Trophoblast cell (in vitro differentiated cells and primary cell): Measurements from ENCODE around the gene ZHX3.

Source experiments
- DNase-seq, 2 donors: peaks; one replicate each; pipeline ENCODE4 v3.0.0-alpha.2; 2016
- H2AFZ ChIP-seq: 2 replicates; pipeline ENCODE4 v1.6.1; 2013; ENCODE audit warnings: low read length, moderate library complexity, mild to moderate bottlenecking; ENCODE audit not compliant: insufficient read depth, poor library complexity
- H2AK5ac ChIP-seq: 2 replicates; pipeline ENCODE4 v1.6.1; 2013; ENCODE audit warnings: mild to moderate bottlenecking, low read length
- H2BK120ac ChIP-seq: 2 replicates; pipeline ENCODE4 v1.6.1; 2013; ENCODE audit warnings: low read length, mild to moderate bottlenecking, moderate library complexity; ENCODE audit not compliant: insufficient read depth, poor library complexity
- H2BK12ac ChIP-seq: 2 replicates; pipeline ENCODE4 v1.6.1; 2013; ENCODE audit warnings: mild to moderate bottlenecking, low read length, moderate library complexity
- H2BK5ac ChIP-seq: 2 replicates; pipeline ENCODE4 v1.6.1; 2013; ENCODE audit warnings: low read length, low read depth, moderate library complexity, mild to moderate bottlenecking; ENCODE audit not compliant: poor library complexity
- H3K14ac ChIP-seq: 2 replicates; pipeline ENCODE4 v1.6.1; 2013; ENCODE audit warnings: mild to moderate bottlenecking, low read length
- H3K18ac ChIP-seq: 2 replicates; pipeline ENCODE4 v1.6.1; 2013; ENCODE audit warnings: mild to moderate bottlenecking, low read length
- H3K23ac ChIP-seq: 2 replicates; pipeline ENCODE4 v1.6.1; 2013; ENCODE audit warnings: low read length
- H3K27ac ChIP-seq: 2 replicates; pipeline ENCODE4 v1.5.1; 2013; ENCODE audit warnings: low read depth, mild to moderate bottlenecking, inconsistent platforms, low read length, moderate library complexity
- H3K27me3 ChIP-seq: 2 replicates; pipeline ENCODE4 v1.6.1; 2013; ENCODE audit warnings: inconsistent platforms, mild to moderate bottlenecking, low read length, moderate library complexity; ENCODE audit not compliant: insufficient read depth
- H3K36me3 ChIP-seq, 2 experiments: 1 replicate in 1 of 2; 2 replicates in 1 of 2; pipeline ENCODE4 v1.6.1; 2013; ENCODE audit warnings: low read length in 2 of 2, mild to moderate bottlenecking in 2 of 2, moderate library complexity in 1 of 2; ENCODE audit not compliant: insufficient read depth in 2 of 2, control insufficient read depth in 1 of 2
- H3K4ac ChIP-seq: 2 replicates; pipeline ENCODE4 v1.6.1; 2013; ENCODE audit warnings: low read depth, mild to moderate bottlenecking, low read length, moderate library complexity
- H3K4me1 ChIP-seq, 2 experiments: 1 replicate in 1 of 2; 2 replicates in 1 of 2; pipeline ENCODE4 v1.6.1; 2013; ENCODE audit warnings: low read length in 2 of 2, mild to moderate bottlenecking in 2 of 2, moderate library complexity in 1 of 2; ENCODE audit not compliant: insufficient read depth in 2 of 2, control insufficient read depth in 1 of 2
- H3K4me2 ChIP-seq: 2 replicates; pipeline ENCODE4 v1.6.1; 2013; ENCODE audit warnings: inconsistent platforms, mild to moderate bottlenecking, low read length, moderate library complexity
- H3K4me3 ChIP-seq: 2 replicates; pipeline ENCODE4 v1.5.1; 2013; ENCODE audit warnings: mild to moderate bottlenecking, low read depth, low read length, inconsistent platforms
- H3K79me1 ChIP-seq: one replicate; pipeline ENCODE4 v1.6.1; 2013; ENCODE audit warnings: low read length
- H3K79me2 ChIP-seq: 2 replicates; pipeline ENCODE4 v1.6.1; 2013; ENCODE audit warnings: low read length, mild to moderate bottlenecking; ENCODE audit not compliant: control insufficient read depth, insufficient read depth, poor library complexity
- H3K9ac ChIP-seq: 2 replicates; pipeline ENCODE4 v1.6.1; 2013; ENCODE audit warnings: mild to moderate bottlenecking, low read length
- H3K9me3 ChIP-seq: 2 replicates; pipeline ENCODE4 v1.6.1; 2013; ENCODE audit warnings: low read depth, mild to moderate bottlenecking, control low read depth, inconsistent platforms, low read length; ENCODE audit not compliant: insufficient read depth
- H4K12ac ChIP-seq: 2 replicates; pipeline ENCODE4 v1.6.1; 2013; ENCODE audit warnings: low read depth, mild to moderate bottlenecking, low read length, moderate library complexity
- H4K8ac ChIP-seq: 2 replicates; pipeline ENCODE4 v1.6.1; 2013; ENCODE audit warnings: low read depth, mild to moderate bottlenecking, low read length, moderate library complexity
- H4K91ac ChIP-seq: one replicate; pipeline ENCODE4 v1.6.1; 2013; ENCODE audit warnings: low read depth, mild to moderate bottlenecking, low read length, moderate library complexity
- WGBS: extraction: QIAGEN DNeasy Blood & Tissue Kit; methylation state at CpG from one replicate; pipeline ENCODE4 v1.1.7; 2013; ENCODE audit warnings: missing lambda C conversion rate; ENCODE audit not compliant: insufficient read length, insufficient coverage; ENCODE audit errors: extremely low coverage; 5-methylcytosine and 5-hydroxymethylcytosine counted together

The ZHX3 gene

DNA sequence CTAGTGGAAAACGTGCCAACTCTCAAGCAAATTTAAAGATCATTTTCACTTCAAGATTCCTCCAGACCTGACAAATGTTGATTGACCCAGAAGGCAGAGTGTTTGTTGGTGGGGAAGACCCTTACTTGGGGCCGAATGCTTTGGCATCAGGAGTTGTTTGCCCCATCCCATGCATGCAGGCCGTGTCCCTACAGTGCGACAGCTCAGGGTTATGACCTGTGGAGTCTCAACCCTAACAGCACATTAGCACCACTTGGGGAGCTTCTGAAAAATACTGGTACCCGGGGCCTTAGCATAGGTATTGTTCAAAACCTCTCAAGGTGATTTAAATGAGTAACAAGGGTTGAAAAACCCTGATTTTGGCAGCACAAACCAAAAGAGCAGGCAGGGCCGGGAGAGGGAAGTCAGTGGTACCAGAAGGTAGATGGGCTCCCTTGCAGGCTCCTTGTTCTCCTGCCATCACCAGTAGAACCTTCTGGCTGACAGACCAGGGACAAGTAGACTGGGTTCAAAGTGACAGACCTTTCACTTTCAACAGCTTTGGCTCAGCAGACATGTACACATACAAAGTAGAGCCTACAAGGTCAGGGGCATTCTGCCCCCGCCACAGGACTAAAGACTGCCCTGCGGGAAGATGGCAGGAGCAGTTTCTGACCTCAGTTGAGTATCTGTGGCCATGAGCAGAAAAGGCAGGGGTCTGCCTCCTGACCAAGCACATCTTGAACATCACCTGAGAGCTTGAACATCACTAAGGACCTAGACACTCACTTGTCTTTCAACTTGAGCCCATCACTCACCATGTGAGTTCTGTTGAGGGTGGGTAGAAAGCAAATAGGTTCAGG, 140.6 kb downstream of the ZHX3 start:
- no peak overlapping the region for H2AFZ ChIP-seq
- no CpG with 5 or more reads among the region's 8 CpGs for WGBS

DNA sequence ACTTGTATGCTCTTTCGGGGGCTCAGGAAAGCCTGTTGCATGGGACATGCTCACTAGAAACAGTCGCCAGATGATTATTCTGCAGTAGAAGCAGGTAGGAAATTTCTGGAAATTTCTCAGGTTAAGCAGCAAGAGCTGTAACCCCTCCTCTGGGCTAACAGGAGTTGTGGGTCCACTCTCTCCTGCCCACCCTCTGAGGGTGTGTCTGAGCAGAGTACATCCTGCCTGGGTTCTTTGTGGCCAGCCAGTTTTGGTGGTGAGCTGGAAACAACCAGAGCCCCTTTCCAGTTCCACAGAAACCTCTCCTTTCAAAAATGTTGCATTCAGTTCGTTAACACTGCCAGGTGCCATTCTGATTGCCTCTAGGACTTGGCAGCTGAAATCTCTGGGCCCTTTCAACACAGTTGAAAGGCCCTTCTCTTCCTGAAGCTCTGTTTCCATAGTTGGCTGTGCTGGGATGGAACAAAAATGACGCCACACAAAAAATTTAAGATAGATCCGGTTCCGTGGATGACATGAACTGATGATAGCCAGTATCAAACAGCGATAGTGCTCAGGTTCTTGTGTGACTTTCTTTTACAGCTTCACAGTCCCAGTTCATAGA, 141.7 kb downstream of the ZHX3 start:
- H3K36me3 ChIP-seq: peaks cover 54 to 59% of the 10 kb centered on the region in 2 experiments
- H3K4me2 ChIP-seq: no peak overlapping the region
- no peak overlapping the region for H2BK5ac ChIP-seq
- WGBS: no CpG with 5 or more reads among the region's 7 CpGs
- H3K79me1 ChIP-seq: no peaks in the 10 kb centered on the region
- peaks cover 4 to 8% of the 10 kb centered on the region in 2 experiments for H3K4me1 ChIP-seq
- no peak overlapping the region for H3K14ac ChIP-seq
- no peak overlapping the region for H3K4ac ChIP-seq
- H2AK5ac ChIP-seq: no peak overlapping the region
- no peak overlapping the region for H3K23ac ChIP-seq
- H4K8ac ChIP-seq: no peak overlapping the region
- H3K4me3 ChIP-seq: no peak overlapping the region
- no peak overlapping the region for H3K27ac ChIP-seq
- H2BK12ac ChIP-seq: no peak overlapping the region
- H2AFZ ChIP-seq: no peak overlapping the region
- no peak for DNase-seq
- H3K9me3 ChIP-seq: no peaks in the 10 kb centered on the region
- no peak overlapping the region for H3K9ac ChIP-seq
- H2BK120ac ChIP-seq: no peak overlapping the region
- H4K12ac ChIP-seq: no peak overlapping the region
- no peak overlapping the region for H3K18ac ChIP-seq
- H3K27me3 ChIP-seq: no peaks in the 10 kb centered on the region
- no peaks in the 10 kb centered on the region for H3K79me2 ChIP-seq
- H4K91ac ChIP-seq: no peak overlapping the region

More for the DNA sequence above, 140.6 kb downstream of the ZHX3 start:
- no peak for DNase-seq
- no peak overlapping the region for H3K14ac ChIP-seq
- no peak overlapping the region for H3K9ac ChIP-seq
- H3K27me3 ChIP-seq: no peaks in the 10 kb centered on the region
- H2BK5ac ChIP-seq: no peak overlapping the region
- no peak overlapping the region for H2AK5ac ChIP-seq
- H4K12ac ChIP-seq: no peak overlapping the region
- H4K8ac ChIP-seq: no peak overlapping the region
- H3K4me3 ChIP-seq: no peak overlapping the region
- no peak overlapping the region for H3K18ac ChIP-seq
- no peaks in the 10 kb centered on the region for H3K79me2 ChIP-seq
- H3K23ac ChIP-seq: no peak overlapping the region
- H3K4ac ChIP-seq: no peak overlapping the region
- H3K4me1 ChIP-seq: peaks cover 4 to 8% of the 10 kb centered on the region in 2 experiments
- H3K4me2 ChIP-seq: no peak overlapping the region
- no peaks in the 10 kb centered on the region for H3K9me3 ChIP-seq
- H3K36me3 ChIP-seq: peaks cover 45 to 51% of the 10 kb centered on the region in 2 experiments
- H2BK120ac ChIP-seq: no peak overlapping the region
- no peak overlapping the region for H2BK12ac ChIP-seq
- no peak overlapping the region for H3K27ac ChIP-seq
- H3K79me1 ChIP-seq: no peaks in the 10 kb centered on the region
- H4K91ac ChIP-seq: no peak overlapping the region

DNA sequence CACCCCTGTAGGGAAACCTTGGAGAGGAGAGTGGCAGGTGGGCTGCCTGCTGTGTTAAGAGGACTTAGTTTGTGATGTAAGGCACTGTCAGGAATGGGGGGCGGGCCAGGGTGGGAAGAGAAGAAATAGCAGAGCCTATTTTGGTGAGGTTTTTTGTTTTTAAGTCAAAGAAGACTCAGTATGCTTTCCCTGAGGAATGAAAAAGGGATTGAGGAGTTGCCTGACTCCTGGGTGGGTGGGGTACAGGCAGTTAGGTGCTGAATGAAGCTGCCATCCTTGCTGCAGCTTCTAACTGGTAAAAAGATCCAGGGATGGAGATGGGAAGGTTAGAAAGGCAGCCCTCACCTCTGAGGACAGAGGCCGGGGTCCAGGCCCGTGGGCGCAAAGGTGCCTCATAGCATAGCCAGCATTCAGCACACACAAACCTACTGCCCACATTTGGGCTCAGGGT, 142.3 kb downstream of the ZHX3 start:
- Histone ChIP-seq H2BK12ac (no peak overlapping the region), H3K9me3 (no peaks in the 10 kb centered on the region), H4K8ac (no peak overlapping the region)

DNA sequence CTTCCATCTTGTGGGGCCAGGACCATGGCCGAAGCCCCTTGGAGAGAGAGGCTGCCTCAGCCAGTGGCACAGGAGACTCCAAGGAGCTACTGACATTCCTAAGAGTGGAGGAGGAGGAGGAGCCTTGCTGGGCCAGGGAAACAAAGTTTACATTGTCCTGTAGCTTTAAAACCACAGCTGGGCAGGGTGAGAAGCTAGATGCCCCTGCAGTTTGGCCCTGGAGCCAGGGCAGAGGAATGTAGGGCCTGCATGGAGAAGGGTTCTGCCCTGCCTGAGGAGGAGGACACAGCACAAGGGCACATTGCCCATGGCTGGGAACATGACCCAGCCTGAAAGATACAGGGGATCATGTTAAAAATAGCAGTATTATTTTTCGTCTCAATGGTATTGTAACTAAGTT, 142.7 kb downstream of the ZHX3 start:
- Histone ChIP-seq H4K91ac (no peak overlapping the region), H3K4me1 (peaks cover 4 to 8% of the 10 kb centered on the region in 2 experiments), H3K27me3 (no peaks in the 10 kb centered on the region), H2AK5ac (no peak overlapping the region), H3K9ac (no peak overlapping the region), H3K9me3 (no peaks in the 10 kb centered on the region), H2BK5ac (no peak overlapping the region), H2AFZ (no peak overlapping the region), H3K23ac (no peak overlapping the region), H3K14ac (no peak overlapping the region), H3K79me2 (no peaks in the 10 kb centered on the region), H2BK120ac (no peak overlapping the region), H3K36me3 (peaks cover 65 to 69% of the 10 kb centered on the region in 2 experiments), H4K12ac (no peak overlapping the region), H3K4me3 (no peak overlapping the region), H3K27ac (no peak overlapping the region), H3K4me2 (no peak overlapping the region), H3K18ac (no peak overlapping the region), H3K4ac (no peak overlapping the region), H2BK12ac (no peak overlapping the region), H3K79me1 (no peaks in the 10 kb centered on the region), H4K8ac (no peak overlapping the region)
- no peak for DNase-seq
- no CpG with 5 or more reads among the region's 2 CpGs for WGBS

More for the DNA sequence above, 142.3 kb downstream of the ZHX3 start:
- Histone ChIP-seq H3K27ac (no peak overlapping the region), H3K23ac (no peak overlapping the region), H4K91ac (no peak overlapping the region), H3K14ac (no peak overlapping the region), H3K9ac (no peak overlapping the region), H4K12ac (no peak overlapping the region), H2BK5ac (no peak overlapping the region), H3K79me1 (no peaks in the 10 kb centered on the region), H3K79me2 (no peaks in the 10 kb centered on the region), H3K4me2 (no peak overlapping the region), H2AK5ac (no peak overlapping the region), H2BK120ac (no peak overlapping the region), H3K36me3 (peaks cover 60 to 65% of the 10 kb centered on the region in 2 experiments), H3K4ac (no peak overlapping the region), H3K18ac (no peak overlapping the region), H3K4me1 (peaks cover 4 to 8% of the 10 kb centered on the region in 2 experiments), H3K27me3 (no peaks in the 10 kb centered on the region), H3K4me3 (no peak overlapping the region), H2AFZ (no peak overlapping the region)
- WGBS: no CpG with 5 or more reads among the region's 4 CpGs
- no peak for DNase-seq
